HepG2 (cell line): Measurements from ENCODE around the gene HOXD3. TPM values are rescaled to one million over a fixed set of nuclear protein-coding genes. Genes with fewer than 3 reads are reported as not detected.

Experiments
- ATRX ChIP-seq: sonication (generic); formaldehyde crosslinking; IDR thresholded peaks from 2 replicates; pipeline ENCODE4 v1.4.0; 2020; ENCODE audit warnings: missing genetic modification reagents, borderline replicate concordance
- DNMT1 ChIP-seq: sonication (generic); formaldehyde crosslinking; IDR thresholded peaks from 2 replicates; pipeline ENCODE4 v1.5.1; 2020; ENCODE audit warnings: mild to moderate bottlenecking, missing genetic modification reagents
- SMAD3 ChIP-seq: sonication (generic); formaldehyde crosslinking; IDR thresholded peaks from 2 replicates; pipeline ENCODE4 v1.4.0; 2020; ENCODE audit warnings: missing genetic modification reagents
- SNAPC4 ChIP-seq: sonication (generic); formaldehyde crosslinking; IDR thresholded peaks from 2 replicates; pipeline ENCODE4 v1.4.0; 2020; ENCODE audit warnings: mild to moderate bottlenecking, missing genetic modification reagents
- TFDP1 ChIP-seq: IDR thresholded peaks from 2 replicates; pipeline ENCODE4 v1.6.1; 2016; ENCODE audit warnings: missing compliant biosample characterization, missing genetic modification reagents, borderline replicate concordance
- TRAFD1 ChIP-seq: sonication (generic); formaldehyde crosslinking; IDR thresholded peaks from 2 replicates; pipeline ENCODE4 v1.5.1; 2020; ENCODE audit warnings: missing genetic modification reagents, mild to moderate bottlenecking, borderline replicate concordance
- WIZ ChIP-seq: sonication (generic); formaldehyde crosslinking; IDR thresholded peaks from 2 replicates; pipeline ENCODE4 v1.5.1; 2020; ENCODE audit warnings: mild to moderate bottlenecking, missing genetic modification reagents
- ZNF318 ChIP-seq: sonication (generic); formaldehyde crosslinking; IDR thresholded peaks from 2 replicates; pipeline ENCODE4 v1.4.0; 2020; ENCODE audit warnings: mild to moderate bottlenecking, missing genetic modification reagents
- ZNF724P ChIP-seq: sonication (generic); formaldehyde crosslinking; IDR thresholded peaks from 2 replicates; pipeline ENCODE4 v1.8.0; 2022; ENCODE audit warnings: missing genetic modification reagents, borderline replicate concordance
- polyA plus RNA-seq, 8 experiments: library from polyadenylated mRNA; depleted of rRNA in 3 of 8; stranded (reverse) in 7 of 8; unstranded in 1 of 8; fragments of >200 nt; fragmentation: Illumina TruSeq in 4 of 8; extraction: Trizol in 4 of 8; gene quantifications; 2 replicates each; pipeline versions ENCODE4 v1.2.1 to v1.2.3, GENCODE V29; 2011 to 2016; ENCODE audit warnings: low read depth in 4 of 8, missing spikeins in 1 of 8, mixed read lengths in 1 of 8; ENCODE audit not compliant: insufficient read depth in 1 of 8
- total RNA-seq, 5 experiments: library from RNA; depleted of rRNA; stranded (reverse); fragments of >200 nt; fragmentation: Illumina TruSeq; extraction: Trizol; gene quantifications; 2 replicates each; pipeline ENCODE4 v1.2.3, GENCODE V29; 2016; ENCODE audit warnings: low read depth in 1 of 5

HOXD3 gene
- total and polyA plus RNA-seq, 2 of the 13 experiments (the other 11 are each of a cell fraction or from before 2014, with no cell fraction given): 0.05 to 0.09 TPM

GRCh38 chr2:176174824-176175708, 18.0 kb downstream of the HOXD3 start (continued):
- no peak for TF ChIP-seq ZNF318 (CRISPR knock-in tag)
- TF ChIP-seq WIZ: no peak
- no peak for TF ChIP-seq SNAPC4 (CRISPR knock-in tag)
- no peak for TF ChIP-seq TRAFD1 (CRISPR knock-in tag)
- TF ChIP-seq SMAD3 (CRISPR knock-in tag): no peak
- peak; percentile 79; the same call in 1 of the 2 replicates for TF ChIP-seq TFDP1 (CRISPR knock-in tag)
- no peak for TF ChIP-seq ATRX (CRISPR knock-in tag)
- TF ChIP-seq DNMT1 (CRISPR knock-in tag): no peak
- TF ChIP-seq ZNF724P (CRISPR knock-in tag): no peak
